Breast epithelium (tissue), 3 donors: ENCODE results near the gene LMTK3.

Experiments used
- POLR2A ChIP-seq: fragments of 450-650 bp; IDR thresholded peaks from one replicate; pipeline ENCODE4 v1.6.1; 2016; ENCODE audit warnings: antibody characterized with exemption, mild to moderate bottlenecking, moderate library complexity
- POLR2AphosphoS5 ChIP-seq, 3 donors: sonication (generic); formaldehyde crosslinking; IDR thresholded peaks; one replicate each; pipeline ENCODE4 v1.6.1; 2017; ENCODE audit warnings: antibody characterized with exemption in 3 of 3
- TF ChIP-seq, protein P1 (sequence below), 3 donors: fragments of 450-650 bp; IDR thresholded peaks; one replicate each; pipeline ENCODE4 v1.5.1; 2016 to 2017; ENCODE audit warnings: antibody characterized with exemption in 3 of 3, mild to moderate bottlenecking in 3 of 3, moderate library complexity in 3 of 3

DNA sequence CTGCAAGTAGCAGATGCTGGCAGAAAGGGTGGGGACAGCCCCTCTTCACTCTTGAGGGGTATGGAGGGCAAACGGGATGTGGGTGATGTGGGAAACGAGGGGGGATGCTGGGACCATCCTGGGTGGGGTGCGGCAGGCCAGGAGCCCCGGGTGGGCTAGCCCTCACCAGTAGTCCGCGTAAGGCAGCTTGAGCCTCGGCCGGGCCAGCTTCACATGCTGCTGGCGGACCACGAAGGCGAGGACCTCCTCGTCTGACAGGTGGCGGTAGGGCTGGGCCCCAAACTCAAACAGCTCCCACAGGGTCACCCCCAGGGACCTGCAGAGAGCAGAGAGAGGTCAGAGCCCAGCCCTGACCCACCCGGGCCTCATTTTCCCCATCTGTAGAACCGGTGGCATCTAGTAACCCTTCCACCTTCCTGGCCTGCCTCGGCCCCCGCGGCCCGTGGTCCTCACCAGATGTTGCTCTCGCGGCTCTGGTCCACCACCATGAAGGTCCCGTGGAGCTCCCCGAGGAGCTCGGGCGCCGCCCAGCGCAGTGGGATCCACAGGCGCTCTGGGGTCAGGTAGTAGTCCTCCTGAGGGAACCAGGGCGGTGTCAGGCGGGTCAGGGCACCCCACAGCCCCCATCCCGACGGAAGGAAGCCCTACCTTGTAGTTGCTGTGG is 10.7 kb downstream of the LMTK3 start:
- TF ChIP-seq, protein P1, sequence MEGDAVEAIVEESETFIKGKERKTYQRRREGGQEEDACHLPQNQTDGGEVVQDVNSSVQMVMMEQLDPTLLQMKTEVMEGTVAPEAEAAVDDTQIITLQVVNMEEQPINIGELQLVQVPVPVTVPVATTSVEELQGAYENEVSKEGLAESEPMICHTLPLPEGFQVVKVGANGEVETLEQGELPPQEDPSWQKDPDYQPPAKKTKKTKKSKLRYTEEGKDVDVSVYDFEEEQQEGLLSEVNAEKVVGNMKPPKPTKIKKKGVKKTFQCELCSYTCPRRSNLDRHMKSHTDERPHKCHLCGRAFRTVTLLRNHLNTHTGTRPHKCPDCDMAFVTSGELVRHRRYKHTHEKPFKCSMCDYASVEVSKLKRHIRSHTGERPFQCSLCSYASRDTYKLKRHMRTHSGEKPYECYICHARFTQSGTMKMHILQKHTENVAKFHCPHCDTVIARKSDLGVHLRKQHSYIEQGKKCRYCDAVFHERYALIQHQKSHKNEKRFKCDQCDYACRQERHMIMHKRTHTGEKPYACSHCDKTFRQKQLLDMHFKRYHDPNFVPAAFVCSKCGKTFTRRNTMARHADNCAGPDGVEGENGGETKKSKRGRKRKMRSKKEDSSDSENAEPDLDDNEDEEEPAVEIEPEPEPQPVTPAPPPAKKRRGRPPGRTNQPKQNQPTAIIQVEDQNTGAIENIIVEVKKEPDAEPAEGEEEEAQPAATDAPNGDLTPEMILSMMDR (IDR thresholded peaks at IDR 0.05): no peak
- TF ChIP-seq POLR2A: no peak
- no peak for TF ChIP-seq POLR2AphosphoS5 (IDR thresholded peaks at IDR 0.05)
